B cell (primary cell): ENCODE results near the gene SNX20. TPM values are rescaled to one million over a fixed set of nuclear protein-coding genes. Genes with fewer than 3 reads are reported as not detected.

ENCODE experiments used
- ATAC-seq: fragments of 200-7000 bp; cut with Tn5 transposase; one replicate; pipeline ENCODE4 v1.10.0; 2021; ENCODE audit warnings: low read depth, mild to moderate bottlenecking, moderate number of reproducible peaks, moderate library complexity
- CTCF ChIA-PET: fragments of 350-600 bp; sonication (Branson Sonifier 250); formaldehyde crosslinking; loops from one replicate; lab custom pipeline; 2021; ENCODE audit warnings: antibody characterized with exemption, inconsistent platforms; lab: Charles Lee
- POLR2A ChIA-PET: fragments of 350-600 bp; sonication (Branson Sonifier 250); formaldehyde crosslinking; loops from one replicate; lab custom pipeline; 2021; ENCODE audit warnings: antibody characterized with exemption; lab: Charles Lee
- DNase-seq: peaks from one replicate; pipeline ENCODE4 v3.0.0; 2013
- H2AFZ ChIP-seq: 2 replicates; pipeline ENCODE4 v1.6.1; 2012; ENCODE audit warnings: mild to moderate bottlenecking, low read depth, low read length; ENCODE audit not compliant: insufficient read depth, poor library complexity, severe bottlenecking
- H3K27ac ChIP-seq, 2 donors: 1 replicate in 1 of 2; 2 replicates in 1 of 2; pipeline ENCODE4 v1.5.1; 2012 to 2013; ENCODE audit warnings: low read length in 2 of 2, mild to moderate bottlenecking in 2 of 2, moderate library complexity in 1 of 2
- H3K27me3 ChIP-seq, 4 experiments: fragments of 200-600 bp in 1 of 4; sonication (generic) in 1 of 4; replicated peaks in 1 of 4; 1 replicate in 2 of 4; 2 replicates in 2 of 4; pipeline versions ENCODE4 v1.6.1 to v1.7.0; 2013 to 2016; ENCODE audit warnings: low read length in 3 of 4, mild to moderate bottlenecking in 2 of 4, mixed read lengths in 1 of 4, moderate library complexity in 1 of 4; ENCODE audit not compliant: insufficient read depth in 4 of 4, control insufficient read depth in 3 of 4; ENCODE audit errors: control extremely low read depth in 1 of 4
- H3K36me3 ChIP-seq, 2 experiments: replicated peaks in 1 of 2; 1 replicate in 1 of 2; 2 replicates in 1 of 2; pipeline versions ENCODE4 v1.6.1 to v1.7.1; 2013; ENCODE audit warnings: low read length in 1 of 2; ENCODE audit not compliant: insufficient read depth in 2 of 2, control insufficient read depth in 1 of 2; ENCODE audit errors: control extremely low read depth in 1 of 2, extremely low read depth in 1 of 2
- H3K4me1 ChIP-seq, 2 donors: fragments of 200-600 bp in 1 of 2; sonication (generic) in 1 of 2; 1 replicate in 1 of 2; 2 replicates in 1 of 2; pipeline versions ENCODE4 v1.5.1 to v1.6.1; 2013 to 2017; ENCODE audit warnings: low read length in 2 of 2; ENCODE audit not compliant: control insufficient read depth in 2 of 2, insufficient read depth in 2 of 2
- H3K4me2 ChIP-seq: replicated peaks from 2 replicates; pipeline ENCODE3; 2012; ENCODE audit warnings: mild to moderate bottlenecking, low read depth, low read length; ENCODE audit not compliant: poor library complexity, severe bottlenecking
- H3K4me3 ChIP-seq, 5 experiments: fragments of 200-600 bp in 1 of 5; sonication (generic) in 1 of 5; 1 replicate in 3 of 5; 2 replicates in 2 of 5; pipeline versions ENCODE4 v1.5.1 to v1.7.0; 2011 to 2016; ENCODE audit warnings: low read length in 4 of 5, mild to moderate bottlenecking in 4 of 5, low read depth in 2 of 5, control low read depth in 1 of 5, moderate library complexity in 1 of 5; ENCODE audit not compliant: insufficient read depth in 1 of 5; ENCODE audit errors: control extremely low read depth in 1 of 5, extremely low read depth in 1 of 5
- H3K79me2 ChIP-seq: fragments of 200-600 bp; sonication (generic); one replicate; pipeline ENCODE4 v1.6.0; 2016; ENCODE audit warnings: low read length; ENCODE audit not compliant: control insufficient read depth, insufficient read depth
- H3K9ac ChIP-seq: fragments of 200-600 bp; sonication (generic); 2 replicates; pipeline ENCODE4 v1.6.1; 2017; ENCODE audit warnings: mild to moderate bottlenecking, low read length, moderate library complexity
- H3K9me3 ChIP-seq, 3 donors: one replicate each; pipeline versions ENCODE4 v1.6.1 to v1.7.1; 2013; ENCODE audit warnings: low read length in 2 of 3; ENCODE audit not compliant: control insufficient read depth in 2 of 3, insufficient read depth in 1 of 3; ENCODE audit errors: control extremely low read depth in 1 of 3
- H4K20me1 ChIP-seq: 2 replicates; pipeline ENCODE4 v1.6.0; 2012; ENCODE audit warnings: mild to moderate bottlenecking, low read length; ENCODE audit not compliant: insufficient read depth, control insufficient read depth, poor library complexity, severe bottlenecking
- H3K27ac Mint-ChIP-seq: one replicate; pipeline ENCODE4 v1.8.0; 2021; ENCODE audit warnings: mixed read lengths
- H3K27me3 Mint-ChIP-seq: one replicate; pipeline ENCODE4 v1.8.0; 2021; ENCODE audit warnings: mixed read lengths
- H3K4me1 Mint-ChIP-seq: one replicate; pipeline ENCODE4 v1.8.0; 2021; ENCODE audit warnings: mixed read lengths
- H3K4me3 Mint-ChIP-seq: one replicate; pipeline ENCODE4 v1.8.0; 2021; ENCODE audit warnings: mixed read lengths
- H3K9me3 Mint-ChIP-seq: one replicate; pipeline ENCODE4 v1.8.0; 2022; ENCODE audit warnings: mixed read lengths; ENCODE audit not compliant: insufficient read depth
- CTCF ChIP-seq: fragments of 200-600 bp; IDR thresholded peaks from one replicate; pipeline ENCODE4 v1.8.0; 2022; ENCODE audit warnings: antibody characterized with exemption, mild to moderate bottlenecking
- EZH2 ChIP-seq: IDR thresholded peaks from 2 replicates; pipeline ENCODE4 v1.6.1; 2012; ENCODE audit warnings: borderline replicate concordance, low read depth, mild to moderate bottlenecking, moderate library complexity, low read length; ENCODE audit not compliant: insufficient read depth, poor library complexity, severe bottlenecking
- WGBS: methylation state at CpG from one replicate; pipeline ENCODE4 v1.1.5; 2013; ENCODE audit warnings: missing lambda C conversion rate; ENCODE audit not compliant: insufficient coverage; 5-methylcytosine and 5-hydroxymethylcytosine counted together
- intact Hi-C: fragments of 100-400 bp; cut with micrococcal nuclease; formaldehyde crosslinking; loops from one replicate; pipeline ENCODE4 v1.10.0; 2022
- polyA plus RNA-seq: library from polyadenylated mRNA; depleted of rRNA; stranded (reverse); fragments of >200 nt; gene quantifications from 2 replicates; pipeline ENCODE4 v1.2.3, GENCODE V29; 2012
- total RNA-seq, 2 donors: library from RNA; stranded (reverse); fragments of 120-200 nt in 1 of 2; gene quantifications; 1 replicate in 1 of 2; 2 replicates in 1 of 2; pipeline versions ENCODE4 v1.2.3 to v1.2.4, GENCODE V29; 2013 to 2022

Gene SNX20
- total and polyA plus RNA-seq, 2 donors (not counting 1 experiment from before 2014, with no cell fraction given), result 34.7 to 43.0 TPM

- Mint-ChIP-seq H3K4me3 (peak overlapping the region; percentile 86), H3K9me3 (no peaks in the 10 kb centered on the region), H3K4me1 (peaks cover 61% of the 10 kb centered on the region), H3K27ac (peak overlapping the region; percentile 85), H3K27me3 (no peaks in the 10 kb centered on the region)
- ChIA-PET CTCF (interaction anchor here (1.0 to 2.1 kb wide), 3 partner anchors 10 to 16 kb away, joined by 4 to 8 read pairs (median 5); partner anchors contain the start of gene SNX20), POLR2A (interaction anchor here (0.8 to 1.6 kb wide), 4 partner anchors 11 to 44 kb away, joined by 3 to 10 read pairs (median 4); partner anchors contain the start of genes CYLD and SNX20)
- Histone ChIP-seq H2AFZ (peak overlapping the region; percentile 70), H3K4me2 (peak overlapping the region; percentile 81), H3K4me1 (peaks cover 43 to 44% of the 10 kb centered on the region in 2 donors), H3K4me3 (peak overlapping the region in 1 of 5 experiments; percentile 64), H3K27me3 (no peaks in the 10 kb centered on the region), H3K9ac (peak overlapping the region; percentile 65), H3K79me2 (no peaks in the 10 kb centered on the region), H3K9me3 (no peaks in the 10 kb centered on the region), H4K20me1 (no peaks in the 10 kb centered on the region), H3K27ac (peak overlapping the region; percentile 50 to 59), H3K36me3 (no peaks in the 10 kb centered on the region)
- WGBS, result 100% methylated on average over 3 of the region's 5 CpGs
- TF ChIP-seq CTCF (no peak), EZH2 (no peak)
- ATAC-seq (no peak), DNase-seq (no peak)
- intact Hi-C loops, result no loop called here
These were observed 16.3 kb upstream of the SNX20 start for GRCh38 chr16:50697421-50697715.

- 81% methylated on average over 14 of the region's 15 CpGs for WGBS
- DNase-seq (no peak), ATAC-seq (no peak)
- H3K79me2 ChIP-seq, result no peaks in the 10 kb centered on the region
- no peaks in the 10 kb centered on the region for H3K27me3 Mint-ChIP-seq
- H3K27ac ChIP-seq, result peak overlapping the region in 1 of 2 donors; percentile 39
- H3K27ac Mint-ChIP-seq, result peak overlapping the region; percentile 85
- H3K9me3 ChIP-seq, result no peaks in the 10 kb centered on the region
- H3K4me2 ChIP-seq, result peak overlapping the region; percentile 81
- H3K4me3 ChIP-seq, result no peak overlapping the region
- H3K9ac ChIP-seq, result no peak overlapping the region
- CTCF ChIA-PET, result interaction anchor here (1.0 to 2.1 kb wide), 4 partner anchors 10 to 16 kb away, joined by 3 to 8 read pairs (median 4); partner anchors contain the start of gene SNX20
- peak overlapping the region; percentile 29 for H3K4me3 Mint-ChIP-seq
- intact Hi-C loops, result no loop called here
- H2AFZ ChIP-seq, result peak overlapping the region; percentile 38
- POLR2A ChIA-PET, result interaction anchor here (0.9 to 1.6 kb wide), 3 partner anchors 13 to 16 kb away, joined by 3 to 10 read pairs (median 3); partner anchors contain the start of gene SNX20
- peaks cover 63% of the 10 kb centered on the region for H3K4me1 Mint-ChIP-seq
- no peaks in the 10 kb centered on the region for H3K27me3 ChIP-seq
- H3K9me3 Mint-ChIP-seq, result no peaks in the 10 kb centered on the region
- H3K4me1 ChIP-seq, result peaks cover 43 to 44% of the 10 kb centered on the region in 2 donors
- TF ChIP-seq EZH2, result no peak
- no peak for TF ChIP-seq CTCF
- H3K36me3 ChIP-seq, result no peaks in the 10 kb centered on the region
- no peaks in the 10 kb centered on the region for H4K20me1 ChIP-seq
These were observed 15.7 kb upstream of the SNX20 start for GRCh38 chr16:50696575-50697420.
